HepG2 (cell line): Measurements from ENCODE around the gene PIK3R4. TPM values are rescaled to one million over a fixed set of nuclear protein-coding genes. Genes with fewer than 3 reads are reported as not detected.
A peak's percentile ranks its signal among the peaks of the same experiment; 100 is the strongest.

Source experiments
- ATAC-seq: fragments of 200-7000 bp; cut with Tn5 transposase; 3 replicates; pipeline ENCODE4 v1.9.1; 2020; ENCODE audit warnings: mild to moderate bottlenecking, moderate library complexity
- BruUV-seq: library from RNA; stranded (reverse); fragments of 400-500 nt; replicated peaks from 2 replicates; lab custom pipeline; 2021; lab: Mats Ljungman, UMichigan
- CTCF ChIA-PET: fragments of 300-600 bp; formaldehyde crosslinking; extraction: SDS; loops from one replicate; lab custom pipeline; 2021; ENCODE audit warnings: low total read pairs, inconsistent platforms, low intra/inter-chr PET ratio; lab: Yijun Ruan, JAX
- POLR2A ChIA-PET: fragments of 350-600 bp; sonication (Branson Sonifier 250); formaldehyde crosslinking; loops from one replicate; lab custom pipeline; 2020; ENCODE audit warnings: antibody characterized with exemption, inconsistent platforms; lab: Yijun Ruan, JAX
- DNase-seq: peaks from one replicate; pipeline ENCODE4 v3.0.0-alpha.2; 2015; ENCODE audit warnings: low spot score
- FAIRE-seq: peaks from 3 replicates; lab custom pipeline; 2011; peaks lifted over from hg19 to GRCh38; lab: Jason Lieb, UNC
- H2AFZ ChIP-seq: one replicate; pipeline ENCODE4 v1.6.1; 2011; ENCODE audit warnings: low read length, inconsistent platforms
- H3K27ac ChIP-seq: fragments of 300-600 bp; 3 replicates; pipeline ENCODE4 v1.8.0; 2011; ENCODE audit warnings: mixed run types, mild to moderate bottlenecking, mixed read lengths, low read length, inconsistent platforms; ENCODE audit not compliant: insufficient read depth; ENCODE audit errors: extremely low read length
- H3K27me3 ChIP-seq, 2 experiments: fragments of 200-600 bp in 1 of 2; 2 replicates in 1 of 2; 3 replicates in 1 of 2; pipeline versions ENCODE4 v1.6.0 to v1.8.0; 2011; ENCODE audit warnings: low read length in 2 of 2, mild to moderate bottlenecking in 2 of 2, moderate library complexity in 2 of 2, inconsistent platforms in 1 of 2; ENCODE audit not compliant: insufficient read depth in 2 of 2, control insufficient read depth in 1 of 2
- H3K36me3 ChIP-seq, 2 experiments: fragments of 200-600 bp in 1 of 2; replicated peaks in 1 of 2; 2 replicates in 1 of 2; 3 replicates in 1 of 2; pipeline versions ENCODE4 v1.5.1 to v1.8.0; 2011; ENCODE audit warnings: low read length in 2 of 2, inconsistent platforms in 1 of 2; ENCODE audit not compliant: insufficient read depth in 2 of 2, control insufficient read depth in 1 of 2
- H3K4me1 ChIP-seq: 2 replicates; pipeline ENCODE4 v1.5.1; 2012; ENCODE audit warnings: low read length, inconsistent platforms; ENCODE audit not compliant: insufficient read depth
- H3K4me2 ChIP-seq: 2 replicates; pipeline ENCODE4 v1.6.0; 2011; ENCODE audit warnings: low read depth, low read length, inconsistent platforms
- H3K4me3 ChIP-seq, 3 experiments: fragments of 200-600 bp in 1 of 3; sonication (generic), shearing (Covaris generic) in 1 of 3; replicated peaks in 1 of 3; 2 replicates each; pipeline ENCODE4 v1.5.1; 2011 to 2016; ENCODE audit warnings: low read length in 3 of 3, inconsistent platforms in 2 of 3, low read depth in 2 of 3, mild to moderate bottlenecking in 2 of 3, control low read depth in 1 of 3, mixed read lengths in 1 of 3; ENCODE audit not compliant: insufficient read depth in 1 of 3
- H3K79me2 ChIP-seq: one replicate; pipeline ENCODE4 v1.6.1; 2011; ENCODE audit warnings: low read length, inconsistent platforms; ENCODE audit not compliant: insufficient read depth
- H3K9ac ChIP-seq: 2 replicates; pipeline ENCODE4 v1.6.0; 2011; ENCODE audit warnings: mild to moderate bottlenecking, low read depth, low read length, inconsistent platforms; ENCODE audit not compliant: insufficient read depth
- H3K9me3 ChIP-seq: 2 replicates; pipeline ENCODE4 v1.5.1; 2012; ENCODE audit warnings: mild to moderate bottlenecking, low read length
- H4K20me1 ChIP-seq: 2 replicates; pipeline ENCODE4 v1.6.0; 2011; ENCODE audit warnings: inconsistent platforms, mild to moderate bottlenecking, low read length, moderate library complexity; ENCODE audit not compliant: insufficient read depth
- ATF7 ChIP-seq, 2 experiments: fragments of 450-650 bp in 1 of 2; sonication (generic) in 1 of 2; formaldehyde crosslinking in 1 of 2; IDR thresholded peaks; 2 replicates each; pipeline versions ENCODE4 v1.4.0 to v1.6.1; 2016 to 2020; ENCODE audit warnings: antibody characterized with exemption in 1 of 2, mild to moderate bottlenecking in 1 of 2, missing genetic modification reagents in 1 of 2
- CHD2 ChIP-seq: IDR thresholded peaks from 2 replicates; pipeline ENCODE4 v1.6.1; 2011; ENCODE audit warnings: low read depth, low read length, improper control_type of control experiment
- FIP1L1 ChIP-seq: fragments of 200-400 bp; formaldehyde crosslinking; IDR thresholded peaks from 2 replicates; pipeline ENCODE4 v1.6.1; 2018; ENCODE audit warnings: low read depth, mild to moderate bottlenecking, low read length, moderate library complexity, borderline replicate concordance; ENCODE audit not compliant: insufficient read depth
- HMG20B ChIP-seq: conservative IDR thresholded peaks from 2 replicates; pipeline ENCODE4 v1.6.1; 2016; ENCODE audit warnings: missing genetic modification reagents, missing compliant biosample characterization
- MATR3 ChIP-seq: sonication (generic); formaldehyde crosslinking; IDR thresholded peaks from 2 replicates; pipeline ENCODE4 v1.4.0; 2020; ENCODE audit warnings: missing genetic modification reagents
- MBNL3 ChIP-seq: fragments of 250-450 bp; sonication (Bioruptor Pico); conservative IDR thresholded peaks from 2 replicates; pipeline ENCODE4 v1.8.0; 2022; ENCODE audit warnings: mild to moderate bottlenecking, inconsistent platforms
- POLR2AphosphoS5 ChIP-seq: IDR thresholded peaks from 2 replicates; pipeline ENCODE4 v1.6.1; 2012; ENCODE audit warnings: low read depth, low read length
- RFX3 ChIP-seq: IDR thresholded peaks from 2 replicates; pipeline ENCODE4 v1.6.1; 2016; ENCODE audit warnings: missing biosample characterization, missing genetic modification reagents
- SALL2 ChIP-seq: sonication (generic); formaldehyde crosslinking; IDR thresholded peaks from 2 replicates; pipeline ENCODE4 v1.8.1; 2023; ENCODE audit warnings: mild to moderate bottlenecking, missing genetic modification reagents, inconsistent platforms
- TBX3 ChIP-seq: fragments of 450-650 bp; IDR thresholded peaks from 2 replicates; pipeline ENCODE4 v1.6.1; 2017; ENCODE audit warnings: antibody characterized with exemption, mild to moderate bottlenecking, inconsistent platforms, borderline replicate concordance
- THAP7 ChIP-seq: sonication (generic); formaldehyde crosslinking; IDR thresholded peaks from 2 replicates; pipeline ENCODE4 v1.8.1; 2023; ENCODE audit warnings: mild to moderate bottlenecking, missing genetic modification reagents
- ZC3H4 ChIP-seq: sonication (generic); formaldehyde crosslinking; IDR thresholded peaks from 2 replicates; pipeline ENCODE4 v1.4.0; 2020; ENCODE audit warnings: missing genetic modification reagents, borderline replicate concordance
- WGBS: methylation state at CpG from one replicate; pipeline ENCODE4 v1.1.6; 2017; ENCODE audit warnings: low lambda C conversion rate; 5-methylcytosine and 5-hydroxymethylcytosine counted together
- in situ Hi-C: cut with HindIII; loops from 2 replicates; pipeline ENCODE4 v1.10.0; 2017; ENCODE audit warnings: low pct_unique_long_range_greater_than_20kb; ENCODE audit not compliant: extremely low pct_ligation_motif_present
- intact Hi-C: fragments of 100-400 bp; cut with micrococcal nuclease; formaldehyde crosslinking; loops from one replicate; pipeline ENCODE4 v1.10.0; 2022; ENCODE audit not compliant: unreplicated experiment
- polyA plus RNA-seq, 8 experiments: library from polyadenylated mRNA; depleted of rRNA in 3 of 8; stranded (reverse) in 7 of 8; unstranded in 1 of 8; fragments of >200 nt; fragmentation: Illumina TruSeq in 4 of 8; extraction: Trizol in 4 of 8; gene quantifications; 2 replicates each; pipeline versions ENCODE4 v1.2.1 to v1.2.3, GENCODE V29; 2011 to 2016; ENCODE audit warnings: low read depth in 4 of 8, missing spikeins in 1 of 8, mixed read lengths in 1 of 8; ENCODE audit not compliant: insufficient read depth in 1 of 8
- total RNA-seq, 5 experiments: library from RNA; depleted of rRNA; stranded (reverse); fragments of >200 nt; fragmentation: Illumina TruSeq; extraction: Trizol; gene quantifications; 2 replicates each; pipeline ENCODE4 v1.2.3, GENCODE V29; 2016; ENCODE audit warnings: low read depth in 1 of 5
- TF ChIP-seq, protein P1 (sequence below): sonication (generic); formaldehyde crosslinking; IDR thresholded peaks from 2 replicates; pipeline ENCODE4 v1.5.0; 2020; ENCODE audit warnings: mild to moderate bottlenecking, missing genetic modification reagents
- TF ChIP-seq, protein P2 (sequence below): sonication (generic); formaldehyde crosslinking; IDR thresholded peaks from 2 replicates; pipeline ENCODE4 v1.5.0; 2020; ENCODE audit warnings: missing genetic modification reagents, mild to moderate bottlenecking, borderline replicate concordance

The PIK3R4 gene
- total and polyA plus RNA-seq, 2 of the 13 experiments (the other 11 are each of a cell fraction or from before 2014, with no cell fraction given): 22.4 to 26.0 TPM

- TF ChIP-seq, protein P1, sequence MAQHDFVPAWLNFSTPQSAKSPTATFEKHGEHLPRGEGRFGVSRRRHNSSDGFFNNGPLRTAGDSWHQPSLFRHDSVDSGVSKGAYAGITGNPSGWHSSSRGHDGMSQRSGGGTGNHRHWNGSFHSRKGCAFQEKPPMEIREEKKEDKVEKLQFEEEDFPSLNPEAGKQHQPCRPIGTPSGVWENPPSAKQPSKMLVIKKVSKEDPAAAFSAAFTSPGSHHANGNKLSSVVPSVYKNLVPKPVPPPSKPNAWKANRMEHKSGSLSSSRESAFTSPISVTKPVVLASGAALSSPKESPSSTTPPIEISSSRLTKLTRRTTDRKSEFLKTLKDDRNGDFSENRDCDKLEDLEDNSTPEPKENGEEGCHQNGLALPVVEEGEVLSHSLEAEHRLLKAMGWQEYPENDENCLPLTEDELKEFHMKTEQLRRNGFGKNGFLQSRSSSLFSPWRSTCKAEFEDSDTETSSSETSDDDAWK (CRISPR knock-in tag): no peak
- TF ChIP-seq SALL2 (CRISPR knock-in tag): no peak
- TF ChIP-seq, protein P2, sequence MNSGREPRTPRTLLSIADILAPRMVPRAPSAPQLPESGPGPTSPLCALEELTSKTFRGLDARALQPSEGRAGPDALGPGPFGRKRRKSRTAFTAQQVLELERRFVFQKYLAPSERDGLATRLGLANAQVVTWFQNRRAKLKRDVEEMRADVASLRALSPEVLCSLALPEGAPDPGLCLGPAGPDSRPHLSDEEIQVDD (CRISPR knock-in tag): no peak
- no peak for TF ChIP-seq HMG20B
- no peak for TF ChIP-seq THAP7 (CRISPR knock-in tag)
- TF ChIP-seq CHD2: no peak
- TF ChIP-seq RFX3: no peak
Measured at GRCh38 chr3:130654921-130655320, 91.7 kb downstream of the PIK3R4 start (continued).

GRCh38 chr3:130654091-130654490 is 92.5 kb downstream of the PIK3R4 start:
- CTCF ChIA-PET: no interaction called here
- Histone ChIP-seq H3K27me3 (no peaks in the 10 kb centered on the region), H3K9me3 (no peaks in the 10 kb centered on the region), H2AFZ (no peak overlapping the region), H3K9ac (no peak overlapping the region), H3K4me3 (no peak overlapping the region), H3K4me2 (no peak overlapping the region), H3K27ac (no peak overlapping the region), H3K79me2 (no peaks in the 10 kb centered on the region), H3K4me1 (no peaks in the 10 kb centered on the region), H4K20me1 (no peaks in the 10 kb centered on the region), H3K36me3 (no peaks in the 10 kb centered on the region)
- no peak for ATAC-seq
- TF ChIP-seq MBNL3 (CRISPR knock-in tag) (no peak), TBX3 (no peak), POLR2AphosphoS5 (no peak), ZC3H4 (no peak), MATR3 (CRISPR knock-in tag) (no peak), ATF7 (IDR thresholded peaks at IDR 0.05) (peak; percentile 69), ATF7 (CRISPR knock-in tag; IDR thresholded peaks at IDR 0.05) (no peak), FIP1L1 (no peak)
- intact Hi-C loops: no loop called here
- no peak for FAIRE-seq
- DNase-seq: no peak
- no TSS peak for BruUV-seq
- in situ Hi-C loops: no loop called here
- POLR2A ChIA-PET: no interaction called here
- WGBS: 40% methylated on average over 1 of the region's 1 CpG
